Chondrocyte (in vitro differentiated cells): ENCODE measurements around the gene STARD3. TPM values are rescaled to one million over a fixed set of nuclear protein-coding genes. Genes with fewer than 3 reads are reported as not detected.

Experiments used
- DNase-seq: peaks from one replicate; pipeline ENCODE4 v3.0.0; 2021; ENCODE audit warnings: mixed read lengths, low spot score
- H3K27ac Mint-ChIP-seq: one replicate; pipeline ENCODE4 v1.8.0; 2021; ENCODE audit warnings: mild to moderate bottlenecking, moderate library complexity, mixed read lengths; ENCODE audit not compliant: unreplicated experiment
- H3K27me3 Mint-ChIP-seq: 2 replicates; pipeline ENCODE4 v1.8.0; 2021; ENCODE audit warnings: low read depth, mixed read lengths
- H3K36me3 Mint-ChIP-seq: 2 replicates; pipeline ENCODE4 v1.8.0; 2021; ENCODE audit warnings: low read depth, mixed read lengths
- H3K4me1 Mint-ChIP-seq: 2 replicates; pipeline ENCODE4 v1.8.0; 2021; ENCODE audit warnings: low read depth, mild to moderate bottlenecking, mixed read lengths
- H3K4me3 Mint-ChIP-seq: one replicate; pipeline ENCODE4 v1.8.0; 2021; ENCODE audit warnings: mild to moderate bottlenecking, moderate library complexity, mixed read lengths; ENCODE audit not compliant: unreplicated experiment
- H3K9me3 Mint-ChIP-seq: 2 replicates; pipeline ENCODE4 v1.8.0; 2021; ENCODE audit warnings: low read depth, mixed read lengths
- total RNA-seq: library from RNA; stranded (reverse); gene quantifications from 3 replicates; pipeline ENCODE4 v1.2.1, GENCODE V29; 2021
- TF ChIP-seq, protein P1 (sequence below): fragments of 200-600 bp; sonication (generic); IDR thresholded peaks from 2 replicates; pipeline ENCODE4 v1.5.0; 2021; ENCODE audit warnings: antibody characterized with exemption, mild to moderate bottlenecking, moderate library complexity

The STARD3 gene
- total RNA-seq, 1 donor from 2014 or later: 42.3 TPM

DNA sequence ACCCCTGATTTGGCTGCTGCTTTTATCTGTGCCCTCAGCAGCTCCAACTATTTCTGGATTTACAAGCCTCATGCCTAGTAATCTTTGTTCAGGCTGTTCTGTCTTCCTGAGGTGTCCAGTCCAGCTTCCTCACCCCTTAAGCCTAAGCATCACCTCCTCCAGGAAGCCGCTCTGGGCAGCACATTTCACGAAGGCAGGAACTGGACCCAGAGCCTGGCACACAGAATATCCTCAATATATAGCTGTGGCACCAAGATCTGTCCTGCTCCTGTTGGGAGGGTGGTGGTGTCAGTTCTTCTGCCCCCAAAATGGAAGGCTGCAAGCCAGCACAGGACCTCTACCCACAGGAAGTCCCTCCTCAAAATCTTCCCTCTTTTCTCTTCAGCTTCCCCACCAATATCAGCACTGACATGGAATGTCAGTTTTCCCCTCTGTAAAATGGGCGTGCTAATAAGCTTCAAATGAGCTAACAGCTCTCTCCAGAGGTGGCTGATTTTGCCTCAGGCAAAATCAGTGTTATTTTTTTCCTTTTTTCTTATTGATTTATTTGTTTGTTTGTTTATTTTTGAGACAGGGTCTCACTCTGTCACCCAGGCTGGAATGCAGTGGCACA lies 22.3 kb upstream of the STARD3 start:
- Mint-ChIP-seq H3K36me3 (no peaks in the 10 kb centered on the region), H3K27me3 (peaks cover 28% of the 10 kb centered on the region), H3K4me1 (peaks cover 5% of the 10 kb centered on the region), H3K9me3 (no peaks in the 10 kb centered on the region), H3K4me3 (no peak overlapping the region), H3K27ac (no peak overlapping the region)
- TF ChIP-seq, protein P1, sequence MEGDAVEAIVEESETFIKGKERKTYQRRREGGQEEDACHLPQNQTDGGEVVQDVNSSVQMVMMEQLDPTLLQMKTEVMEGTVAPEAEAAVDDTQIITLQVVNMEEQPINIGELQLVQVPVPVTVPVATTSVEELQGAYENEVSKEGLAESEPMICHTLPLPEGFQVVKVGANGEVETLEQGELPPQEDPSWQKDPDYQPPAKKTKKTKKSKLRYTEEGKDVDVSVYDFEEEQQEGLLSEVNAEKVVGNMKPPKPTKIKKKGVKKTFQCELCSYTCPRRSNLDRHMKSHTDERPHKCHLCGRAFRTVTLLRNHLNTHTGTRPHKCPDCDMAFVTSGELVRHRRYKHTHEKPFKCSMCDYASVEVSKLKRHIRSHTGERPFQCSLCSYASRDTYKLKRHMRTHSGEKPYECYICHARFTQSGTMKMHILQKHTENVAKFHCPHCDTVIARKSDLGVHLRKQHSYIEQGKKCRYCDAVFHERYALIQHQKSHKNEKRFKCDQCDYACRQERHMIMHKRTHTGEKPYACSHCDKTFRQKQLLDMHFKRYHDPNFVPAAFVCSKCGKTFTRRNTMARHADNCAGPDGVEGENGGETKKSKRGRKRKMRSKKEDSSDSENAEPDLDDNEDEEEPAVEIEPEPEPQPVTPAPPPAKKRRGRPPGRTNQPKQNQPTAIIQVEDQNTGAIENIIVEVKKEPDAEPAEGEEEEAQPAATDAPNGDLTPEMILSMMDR: no peak
- DNase-seq: no peak

DNA sequence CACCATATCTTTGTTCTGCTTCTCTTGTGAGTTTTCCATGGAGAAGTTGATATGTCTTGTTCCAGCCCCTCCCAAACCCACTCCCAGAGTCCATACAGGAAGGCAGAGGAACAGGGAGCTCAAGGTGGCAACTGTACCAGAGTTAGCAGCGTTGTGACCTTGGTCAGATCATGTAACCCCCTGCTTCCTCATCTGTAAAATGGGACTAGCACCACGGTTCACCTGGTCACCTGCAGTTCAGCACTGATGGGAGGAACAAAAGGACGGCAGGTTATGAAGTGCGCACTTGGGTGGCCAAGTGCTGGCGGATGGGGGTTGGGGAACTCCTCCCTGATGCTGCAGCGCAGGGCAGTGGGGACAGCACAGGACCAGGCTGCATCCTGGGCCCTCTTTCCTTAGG lies 21.5 kb upstream of the STARD3 start:
- H3K9me3 Mint-ChIP-seq: no peaks in the 10 kb centered on the region
- H3K36me3 Mint-ChIP-seq: no peaks in the 10 kb centered on the region
- H3K27ac Mint-ChIP-seq: no peak overlapping the region
- no peak for DNase-seq
- TF ChIP-seq, protein P1: no peak
- peaks cover 26% of the 10 kb centered on the region for H3K27me3 Mint-ChIP-seq
- peaks cover 5% of the 10 kb centered on the region for H3K4me1 Mint-ChIP-seq
- H3K4me3 Mint-ChIP-seq: no peak overlapping the region

DNA sequence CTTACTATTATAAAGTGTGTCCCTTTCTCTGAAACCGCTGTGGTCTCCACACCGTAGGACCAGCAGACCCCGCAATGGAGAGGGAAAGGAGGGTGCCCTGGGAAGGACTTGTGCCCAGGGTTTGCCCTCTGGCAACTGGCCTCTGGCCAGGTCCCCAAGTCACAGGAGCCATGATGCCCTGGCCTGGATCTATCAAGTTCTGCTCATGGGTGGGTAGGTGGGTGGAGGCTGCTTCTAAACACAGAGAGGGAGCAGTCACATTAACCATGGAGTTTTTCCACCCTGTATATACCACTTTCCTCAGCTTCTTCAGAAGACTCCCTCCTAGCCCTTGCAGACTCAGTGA lies 19.9 kb upstream of the STARD3 start:
- Mint-ChIP-seq H3K27me3 (peaks cover 18% of the 10 kb centered on the region), H3K27ac (no peak overlapping the region), H3K4me1 (peaks cover 8% of the 10 kb centered on the region), H3K4me3 (peak overlapping the region; percentile 60), H3K9me3 (no peaks in the 10 kb centered on the region), H3K36me3 (no peaks in the 10 kb centered on the region)
- TF ChIP-seq, protein P1: no peak
- DNase-seq: no peak

DNA sequence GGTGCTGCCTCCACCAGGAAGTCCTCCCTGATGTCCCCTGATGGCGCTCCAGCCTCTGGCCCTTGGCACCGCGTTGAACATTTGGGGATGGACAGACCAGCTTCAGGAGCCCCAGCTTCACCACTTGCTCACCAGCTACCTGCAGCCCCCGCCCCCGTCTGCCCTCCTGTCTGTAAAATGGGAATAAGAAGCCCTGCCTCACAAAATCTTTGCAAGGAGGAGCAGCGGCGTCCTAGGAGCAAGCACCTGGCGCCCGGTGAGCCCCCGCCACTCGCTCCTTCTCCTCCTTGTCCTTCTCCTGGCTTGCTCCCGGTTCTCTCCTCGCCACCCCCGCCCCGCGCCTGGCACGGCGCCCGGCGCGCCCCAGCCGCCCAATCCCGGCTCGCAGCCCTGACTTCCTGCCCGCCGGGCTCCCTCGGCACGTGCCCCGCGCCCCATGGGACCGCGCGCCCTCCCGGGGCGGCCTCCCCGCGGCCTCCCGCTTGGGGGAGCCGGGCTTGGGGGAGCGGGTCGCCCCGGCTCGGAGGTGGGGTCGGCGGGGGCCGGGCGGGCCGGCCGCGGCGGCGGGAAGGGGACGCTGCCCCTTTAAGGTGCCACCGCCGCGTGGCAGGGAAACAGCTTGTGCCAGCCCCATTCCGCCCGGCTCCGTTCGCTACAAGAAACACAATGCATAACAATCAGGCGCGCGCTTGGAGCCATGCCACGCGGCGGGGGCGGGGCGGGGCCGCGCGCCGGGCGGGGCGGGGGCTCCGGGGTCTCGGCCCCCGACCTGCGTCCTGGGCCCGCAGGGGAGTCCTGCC lies 19.3 kb upstream of the STARD3 start:
- Mint-ChIP-seq H3K4me3 (peak overlapping the region; percentile 78), H3K36me3 (no peaks in the 10 kb centered on the region), H3K27ac (no peak overlapping the region), H3K27me3 (peaks cover 18% of the 10 kb centered on the region), H3K9me3 (no peaks in the 10 kb centered on the region), H3K4me1 (peaks cover 12% of the 10 kb centered on the region)
- TF ChIP-seq, protein P1: no peak
- no peak for DNase-seq

DNA sequence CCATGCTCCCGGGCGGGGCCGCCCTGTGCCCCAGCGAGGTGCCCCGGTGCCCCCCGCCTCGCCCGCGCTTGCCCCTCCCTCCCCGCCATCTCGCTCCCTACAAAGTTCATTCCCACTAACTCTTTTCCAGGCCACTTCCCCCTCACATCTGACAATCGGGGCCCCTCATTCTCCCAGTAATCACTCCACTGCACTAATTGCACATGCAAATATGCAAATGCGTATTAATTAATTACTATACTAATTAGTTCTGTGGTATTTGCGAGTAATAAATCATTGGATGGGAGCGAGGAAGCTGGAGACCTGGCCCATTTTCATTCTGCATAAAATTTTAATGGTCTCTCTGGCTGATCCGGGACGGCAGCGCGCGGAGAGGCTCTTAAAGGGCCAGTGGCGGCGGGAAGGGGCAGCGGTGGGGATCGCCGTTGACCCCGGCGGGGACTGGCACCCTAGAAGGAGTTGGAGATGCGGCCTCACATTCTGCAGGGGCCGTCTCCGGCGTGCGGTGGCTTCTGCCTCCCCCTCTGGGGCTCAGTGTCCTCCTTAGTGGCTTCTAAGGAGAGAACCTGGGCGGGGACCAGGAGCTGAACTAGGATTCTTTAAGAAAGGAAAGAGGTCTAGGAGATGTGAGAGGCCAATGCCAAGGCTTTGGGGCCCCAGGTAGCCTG lies 18.6 kb upstream of the STARD3 start:
- Mint-ChIP-seq H3K9me3 (no peaks in the 10 kb centered on the region), H3K4me3 (peak overlapping the region; percentile 78), H3K4me1 (peaks cover 14% of the 10 kb centered on the region), H3K27ac (peak overlapping the region; percentile 61), H3K27me3 (peaks cover 13% of the 10 kb centered on the region), H3K36me3 (no peaks in the 10 kb centered on the region)
- no peak for DNase-seq
- TF ChIP-seq, protein P1: no peak
